GM18870 (cell line): ENCODE measurements around the gene SMC1B.
A peak's percentile ranks its signal among the peaks of the same experiment; 100 is the strongest.

Experiments
- ATAC-seq: cut with Tn5 transposase; IDR thresholded peaks from one replicate; pipeline ENCODE4 v1.9.1; 2021; ENCODE audit warnings: moderate library complexity; ENCODE audit not compliant: unreplicated experiment

SMC1B gene

GRCh38 chr22:45324311-45324711 lies 89.1 kb downstream of the SMC1B start:
- no peak for ATAC-seq

- no peak for ATAC-seq
These were observed 89.7 kb downstream of the SMC1B start for GRCh38 chr22:45323695-45324094.

GRCh38 chr22:45322873-45323525 lies 90.4 kb downstream of the SMC1B start:
- no peak for ATAC-seq

- ATAC-seq, result no peak
These were observed 91.6 kb downstream of the SMC1B start for GRCh38 chr22:45321827-45322226.

GRCh38 chr22:45320357-45320976 lies 92.9 kb downstream of the SMC1B start:
- no peak for ATAC-seq

- no peak for ATAC-seq
These were observed 94.1 kb downstream of the SMC1B start for GRCh38 chr22:45319324-45319685.

- ATAC-seq, result no peak
These were observed 94.7 kb downstream of the SMC1B start for GRCh38 chr22:45318558-45319323.

- ATAC-seq, result no peak
These were observed 95.2 kb downstream of the SMC1B start for GRCh38 chr22:45318168-45318557.

- ATAC-seq, result no peak
These were observed 95.7 kb downstream of the SMC1B start for GRCh38 chr22:45317551-45318167.

GRCh38 chr22:45316796-45317526 lies 96.4 kb downstream of the SMC1B start:
- ATAC-seq, result no peak

GRCh38 chr22:45314786-45315185 lies 98.6 kb downstream of the SMC1B start:
- ATAC-seq, result no peak

- ATAC-seq, result no peak
These were observed 99.2 kb downstream of the SMC1B start for GRCh38 chr22:45314054-45314721.

GRCh38 chr22:45312856-45313255 lies 100.5 kb downstream of the SMC1B start:
- ATAC-seq, result no peak

- no peak for ATAC-seq
These were observed 101.0 kb downstream of the SMC1B start for GRCh38 chr22:45312415-45312814.

GRCh38 chr22:45310977-45311531 lies 102.3 kb downstream of the SMC1B start:
- ATAC-seq, result no peak

- ATAC-seq, result no peak
These were observed 102.9 kb downstream of the SMC1B start for GRCh38 chr22:45310331-45310976.

- ATAC-seq, result peak; percentile 54
These were observed 103.8 kb downstream of the SMC1B start, which contains the start of gene FAM118A for GRCh38 chr22:45309422-45310227. FAM118A (plus strand) TSS chr22:45309934; CDS start chr22:45322380, 12,446 bp downstream.

GRCh38 chr22:45308957-45309421 lies 104.4 kb downstream of the SMC1B start:
- no peak for ATAC-seq
